GM18907 (cell line): ENCODE measurements around the gene POU6F1.
A peak's percentile ranks its signal among the peaks of the same experiment; 100 is the strongest.

Experiments used
- ATAC-seq: cut with Tn5 transposase; IDR thresholded peaks from one replicate; pipeline ENCODE4 v1.9.1; 2021; ENCODE audit warnings: mild to moderate bottlenecking, moderate library complexity; ENCODE audit not compliant: unreplicated experiment

POU6F1 gene

DNA sequence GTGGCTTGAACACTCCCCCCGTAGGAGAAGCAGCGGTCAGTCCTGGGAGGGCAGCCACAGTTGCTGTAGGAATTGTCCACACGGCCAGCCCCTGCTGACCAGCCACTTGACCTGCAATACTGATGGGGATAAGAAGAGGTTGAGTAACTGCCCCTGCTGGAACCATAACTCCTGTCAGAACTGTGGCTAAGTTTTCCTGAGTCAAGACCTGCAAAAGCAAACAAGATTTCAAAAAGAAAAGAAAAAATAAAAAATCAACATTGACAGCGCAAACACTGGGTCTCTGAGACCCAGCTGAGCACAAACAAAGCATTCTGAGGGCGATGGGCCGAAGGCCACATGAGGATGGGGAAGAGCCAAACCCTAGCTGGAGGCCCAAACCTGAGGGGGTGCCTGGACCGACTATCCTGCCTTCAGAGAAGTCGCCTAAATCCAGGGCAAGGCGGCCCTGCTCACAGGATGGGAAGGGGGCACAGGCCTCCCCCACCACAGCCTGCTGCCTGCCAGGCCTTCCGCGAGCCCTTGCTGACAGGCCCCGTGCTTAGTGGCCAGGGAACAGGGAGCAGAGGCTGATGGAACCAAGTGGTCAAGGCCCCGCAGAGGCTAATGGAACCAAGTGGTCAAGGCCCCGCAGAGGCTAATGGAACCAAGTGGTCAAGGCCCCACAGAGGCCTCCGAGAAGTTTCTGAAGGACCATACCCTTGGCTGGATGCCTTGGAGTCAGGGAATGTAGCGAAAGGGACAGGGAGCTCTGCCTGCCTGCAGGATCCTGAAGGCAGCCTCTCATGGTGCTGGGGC is 19.1 kb downstream of the POU6F1 start:
- ATAC-seq = no peak

DNA sequence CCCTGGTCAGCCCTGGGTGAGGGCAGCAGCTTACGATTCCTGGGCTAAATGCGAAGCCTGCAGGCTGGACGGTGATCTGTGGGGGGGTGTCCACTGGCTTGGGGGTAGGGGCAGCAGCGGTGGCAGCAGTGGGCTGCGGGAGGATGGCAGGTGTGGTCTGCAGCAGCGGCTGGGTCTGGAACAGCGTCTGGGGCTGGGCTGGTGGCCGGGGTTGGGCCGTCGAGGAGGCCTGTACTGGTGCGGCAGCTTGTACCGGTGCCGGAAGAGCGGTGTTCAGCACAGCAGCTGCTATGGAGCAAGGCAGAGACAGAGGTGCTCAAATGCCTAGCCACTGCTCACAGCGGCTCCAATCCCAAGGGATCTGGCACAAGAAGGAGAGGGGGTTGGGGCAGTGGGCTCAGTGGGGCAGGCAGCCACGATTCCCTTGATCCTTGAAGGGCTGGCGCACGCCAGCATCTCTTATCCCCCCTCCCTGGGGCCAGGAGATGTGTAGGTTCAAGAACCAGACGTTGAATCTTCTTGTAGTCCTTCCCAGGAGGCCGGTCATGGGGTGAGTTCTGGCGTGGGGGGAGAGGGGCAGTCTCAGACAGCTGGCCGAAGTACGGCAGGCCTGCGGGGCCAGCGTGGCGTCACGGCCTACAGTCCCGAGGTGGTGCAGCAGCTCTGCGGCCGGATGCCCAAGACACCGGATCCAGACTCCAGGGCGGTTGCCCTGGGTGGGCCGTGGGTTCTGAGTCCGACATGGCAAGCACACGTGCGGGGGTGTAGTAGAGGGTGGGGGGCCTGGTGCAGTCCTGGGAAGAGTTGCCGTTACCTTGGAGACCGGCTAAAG is 19.9 kb downstream of the POU6F1 start:
- no peak for ATAC-seq

DNA sequence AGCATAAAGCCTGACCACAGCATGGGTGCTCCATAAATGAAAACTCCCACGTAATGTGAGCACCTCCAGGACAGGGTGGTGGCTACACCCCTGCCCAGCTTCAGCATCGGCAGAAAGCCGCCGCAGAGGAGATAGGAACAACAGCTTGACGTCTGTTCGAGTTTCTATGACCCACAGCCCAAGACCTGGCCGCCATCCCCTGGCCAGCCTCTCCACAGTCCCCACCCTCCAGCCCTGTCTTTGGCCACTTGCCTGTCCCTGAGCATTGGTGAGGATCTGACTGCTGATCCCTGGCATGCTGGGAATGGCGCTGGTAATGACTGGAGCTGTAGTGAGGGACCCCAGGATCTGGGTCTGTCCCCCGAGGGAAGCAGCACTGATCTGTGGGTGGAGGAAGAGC is 21.3 kb downstream of the POU6F1 start:
- ATAC-seq = no peak

DNA sequence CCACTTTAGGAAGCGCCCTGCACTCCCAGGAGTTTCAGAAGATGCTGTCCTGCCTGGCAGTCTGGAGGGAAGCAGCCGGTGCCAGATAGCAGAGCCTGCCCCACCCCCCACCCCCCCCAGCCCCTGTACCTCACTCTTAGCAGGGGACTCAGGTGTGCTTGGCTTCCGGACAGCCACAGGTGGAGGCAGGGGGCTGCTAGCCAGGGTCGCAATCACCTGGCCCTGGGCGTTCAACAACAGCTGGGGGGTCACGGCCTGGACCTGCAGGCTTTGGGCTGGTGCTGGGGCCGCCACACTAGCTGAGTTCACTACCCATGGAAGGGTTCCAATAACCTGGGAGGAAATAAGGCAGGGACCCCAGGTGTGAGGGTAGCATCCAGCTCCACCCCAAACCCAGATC is 22.0 kb downstream of the POU6F1 start:
- no peak for ATAC-seq

DNA sequence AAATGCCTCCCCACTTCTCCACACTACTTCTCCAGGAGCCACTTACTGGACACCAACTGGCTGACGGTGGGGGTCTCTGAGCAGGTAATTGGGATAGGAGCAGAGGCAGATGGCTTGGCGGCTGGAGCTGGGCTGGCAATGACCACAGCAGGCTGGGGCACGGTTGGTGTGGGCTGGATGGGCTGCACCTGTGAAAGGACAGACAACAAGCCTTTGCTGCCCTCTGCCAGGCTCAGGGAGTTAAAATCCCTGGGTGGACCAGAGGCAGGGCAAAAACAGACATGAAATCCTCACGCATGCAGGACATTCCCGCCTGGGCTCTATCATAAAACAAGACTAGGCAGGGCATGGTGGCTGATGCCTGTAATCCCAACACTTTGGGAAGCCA is 25.6 kb downstream of the POU6F1 start:
- ATAC-seq = no peak

DNA sequence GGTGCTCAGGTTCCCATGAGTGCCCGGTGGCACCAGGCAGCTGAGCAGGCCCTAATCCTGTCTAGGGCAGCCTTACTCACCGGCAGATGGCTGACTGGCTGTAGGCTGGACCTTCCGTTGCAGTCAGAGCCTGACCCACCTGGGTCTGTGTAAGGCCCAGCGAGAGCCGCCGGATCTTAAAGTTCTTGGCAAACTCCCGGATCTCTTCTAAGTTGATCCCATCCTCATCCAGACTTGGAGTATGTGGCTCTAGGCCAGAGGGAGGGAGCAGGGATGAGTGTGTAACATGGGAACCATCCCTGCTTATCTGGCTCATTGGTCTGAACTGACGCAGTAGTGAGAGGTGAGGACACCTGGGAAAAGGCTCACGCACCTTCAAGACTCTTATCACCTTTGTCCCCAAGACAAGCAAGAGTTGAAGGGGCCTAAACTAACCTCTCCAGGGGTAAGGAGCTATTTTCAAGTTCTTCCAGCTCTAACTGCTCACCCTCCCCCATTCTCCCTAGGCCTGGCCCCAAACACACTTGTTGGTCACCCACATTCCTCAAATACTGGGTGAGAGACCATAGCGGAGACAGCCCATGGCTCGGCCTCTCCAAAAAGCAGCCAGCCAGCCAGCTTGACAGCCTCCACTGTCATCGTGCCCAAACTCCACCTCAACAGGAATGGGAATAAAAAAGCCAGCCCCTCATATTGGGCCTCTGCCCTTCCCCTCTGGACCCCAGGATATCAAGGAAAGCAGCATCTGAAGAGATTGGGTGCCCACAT is 26.2 kb downstream of the POU6F1 start:
- no peak for ATAC-seq

DNA sequence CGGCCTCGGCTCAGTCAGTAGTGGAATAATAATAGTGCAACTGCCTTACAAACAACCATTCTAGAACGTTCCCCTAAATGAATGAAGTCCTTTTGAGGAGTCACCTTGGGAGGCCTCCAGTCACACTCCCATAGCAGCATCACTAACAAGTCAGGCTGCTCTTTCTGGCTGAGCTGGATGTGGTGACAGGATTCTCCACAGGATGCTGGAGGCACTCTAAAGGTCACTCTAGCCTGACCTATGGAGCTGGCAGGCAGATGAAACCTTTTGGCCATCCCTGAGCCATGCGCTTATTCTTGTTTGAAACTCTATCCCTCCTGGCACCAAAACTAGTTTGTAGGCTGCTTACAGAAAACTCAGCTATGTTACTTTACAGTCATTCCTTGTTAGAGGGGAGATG is 27.0 kb downstream of the POU6F1 start:
- ATAC-seq = no peak

DNA sequence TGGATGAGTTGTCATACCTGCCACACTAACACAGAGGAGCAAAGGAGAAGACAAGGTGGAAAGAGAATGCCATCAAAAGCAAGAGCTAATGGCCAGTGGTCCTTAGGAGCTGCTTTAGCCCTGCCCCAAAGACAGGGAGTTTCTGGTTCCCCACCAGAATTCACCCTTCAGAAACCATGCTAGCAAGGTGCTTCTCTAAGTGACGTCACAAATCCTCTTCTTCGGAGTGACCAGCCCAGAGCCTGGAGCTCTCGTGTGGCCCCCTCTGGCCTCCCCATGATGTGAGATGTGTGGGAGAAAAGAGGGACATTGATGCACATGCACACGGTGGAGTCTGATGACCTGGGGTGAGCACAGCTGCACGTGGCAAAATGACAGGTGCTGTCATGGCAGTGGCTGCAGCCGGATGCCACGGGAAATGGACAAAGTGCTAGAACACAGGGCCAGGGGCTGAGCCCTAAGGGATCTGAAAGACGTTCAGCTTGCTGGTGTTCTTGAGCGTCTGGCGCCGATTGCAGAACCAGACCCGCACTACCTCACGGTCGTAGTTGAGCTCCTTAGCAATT is 28.0 kb downstream of the POU6F1 start:
- ATAC-seq = no peak

DNA sequence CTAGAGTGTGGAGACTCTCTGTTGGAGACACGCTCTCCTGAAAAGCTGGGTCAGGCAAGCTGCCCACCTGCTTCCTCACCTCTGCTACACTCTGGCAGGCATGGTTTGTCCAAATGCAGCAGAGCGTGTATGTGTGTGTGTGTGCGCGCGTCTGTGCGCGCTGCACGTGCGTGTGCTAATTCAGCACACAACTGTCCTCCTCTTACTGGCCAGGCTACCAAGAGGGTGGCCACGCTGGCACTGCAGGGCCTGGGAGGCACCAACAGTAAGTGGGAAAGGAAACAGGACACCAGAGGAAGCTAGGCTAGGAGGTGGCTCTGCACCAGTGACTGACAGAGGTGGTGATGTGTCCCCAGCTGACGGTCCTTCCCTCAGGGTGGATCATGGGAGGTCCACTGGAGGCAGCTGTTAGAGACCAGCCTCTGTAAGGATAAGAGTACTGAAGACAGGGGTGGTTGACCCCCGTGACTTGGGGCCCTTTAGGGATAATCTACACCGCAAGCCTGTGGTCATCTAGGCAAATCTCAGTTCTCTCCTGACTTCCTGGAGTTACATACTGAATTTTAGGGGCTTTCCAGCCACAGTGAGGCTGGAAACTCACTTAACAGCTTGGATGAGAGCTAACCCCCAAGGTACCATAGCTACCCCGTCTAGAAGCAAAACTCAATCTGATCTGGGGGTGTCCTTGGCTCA is 29.4 kb downstream of the POU6F1 start:
- peak; percentile 55 for ATAC-seq

DNA sequence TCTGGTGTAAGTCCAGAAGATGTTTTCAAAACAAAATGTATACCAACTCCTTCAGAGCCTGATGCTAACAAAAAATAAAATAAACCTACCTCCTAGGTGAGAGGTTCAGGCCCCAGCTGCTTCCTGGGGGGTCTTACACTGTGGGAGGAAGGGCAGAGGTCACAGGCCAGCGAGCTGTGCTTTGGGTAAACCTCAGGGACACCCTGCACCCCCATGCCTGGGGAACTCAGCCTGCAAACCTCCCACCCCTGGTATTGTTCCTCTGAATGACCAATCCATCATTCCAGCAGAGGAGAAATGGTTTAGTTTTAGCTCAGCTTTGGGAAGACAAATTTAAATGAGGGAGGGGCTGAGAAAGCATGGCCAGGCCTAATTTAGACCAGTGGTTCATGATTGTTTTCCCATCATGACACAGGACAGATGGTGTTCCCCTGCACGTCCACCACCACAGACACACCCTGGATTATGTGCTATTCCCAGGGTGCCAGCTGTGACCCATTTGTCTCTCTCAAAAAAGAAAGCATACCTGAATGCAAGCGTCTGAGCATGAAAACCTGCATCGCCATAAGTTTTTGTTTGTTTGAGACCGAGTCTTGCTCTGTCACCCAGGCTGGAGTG is 30.4 kb downstream of the POU6F1 start:
- no peak for ATAC-seq

DNA sequence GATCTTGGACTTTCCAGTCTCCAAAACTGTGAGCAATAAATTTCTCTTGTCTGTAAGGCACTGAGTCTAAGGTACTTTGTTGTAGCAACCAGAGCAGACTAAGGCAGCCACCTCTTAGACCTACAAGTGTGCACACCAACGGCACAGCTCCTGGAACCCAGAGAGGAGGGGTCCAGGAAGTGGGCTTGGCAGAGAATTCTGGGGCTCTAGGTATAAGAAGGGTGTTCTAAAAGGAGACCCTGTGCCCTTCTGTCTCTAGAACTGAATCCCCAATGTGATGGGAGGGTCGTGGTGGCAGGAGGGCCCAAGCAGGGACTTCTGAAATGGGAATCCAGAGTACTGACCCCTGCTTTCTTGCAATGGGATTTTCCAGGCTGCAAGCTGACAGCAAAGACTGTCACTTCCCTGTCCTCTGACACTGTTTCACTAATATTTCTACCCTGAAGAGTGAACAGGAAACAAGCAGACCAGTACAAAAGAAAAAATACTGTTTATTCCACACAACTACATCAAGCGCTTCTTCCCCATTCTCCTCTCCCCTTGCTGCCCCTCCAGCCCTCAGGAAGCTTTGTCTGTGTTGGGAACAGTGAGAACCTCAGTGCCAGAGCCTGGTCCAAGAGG is 31.3 kb downstream of the POU6F1 start:
- ATAC-seq = no peak

DNA sequence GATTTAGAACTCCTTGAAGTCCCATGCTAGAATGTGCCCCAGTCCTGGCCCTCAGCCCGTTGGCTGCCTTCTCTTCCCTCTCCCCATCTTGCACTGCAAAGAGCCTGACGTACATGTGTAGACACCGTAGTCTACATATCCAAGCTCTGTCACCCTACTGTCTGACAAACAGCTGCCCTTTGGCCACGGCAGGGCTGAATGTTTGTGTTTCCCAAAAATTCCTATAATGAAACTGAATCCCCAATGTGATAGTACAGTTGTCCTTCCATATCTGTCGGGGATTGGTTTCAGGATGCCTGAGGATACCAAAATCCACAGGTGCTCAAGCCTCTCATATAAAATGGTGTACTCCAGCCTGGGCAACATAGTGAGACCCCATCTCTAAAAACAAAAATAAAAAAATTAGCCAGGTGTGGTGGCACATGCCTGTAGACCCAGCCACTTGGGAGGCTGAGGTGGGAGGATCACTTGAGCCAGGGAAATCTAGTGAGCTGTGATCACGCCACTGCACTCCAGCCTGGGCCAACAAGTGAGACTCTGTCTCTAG is 32.6 kb downstream of the POU6F1 start:
- no peak for ATAC-seq

DNA sequence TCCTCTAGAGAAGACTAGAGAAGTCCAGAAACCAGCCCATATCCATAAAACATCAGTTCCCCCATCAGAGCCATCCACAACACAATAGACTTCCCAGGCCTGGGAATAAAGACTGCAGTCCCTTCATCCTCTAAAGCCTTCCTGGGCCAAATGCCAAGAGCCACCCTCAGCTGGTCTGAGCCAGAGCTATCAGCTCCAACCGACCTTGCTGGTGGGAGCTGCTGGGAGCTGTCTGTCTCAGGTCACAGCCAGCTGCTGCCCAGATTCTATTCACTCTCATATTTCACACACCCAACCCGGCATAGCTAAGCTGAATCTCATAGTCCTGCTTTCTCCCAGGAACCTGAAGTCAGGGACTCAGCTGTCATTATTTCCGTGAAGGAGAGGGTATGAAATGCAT is 34.0 kb downstream of the POU6F1 start:
- no peak for ATAC-seq

DNA sequence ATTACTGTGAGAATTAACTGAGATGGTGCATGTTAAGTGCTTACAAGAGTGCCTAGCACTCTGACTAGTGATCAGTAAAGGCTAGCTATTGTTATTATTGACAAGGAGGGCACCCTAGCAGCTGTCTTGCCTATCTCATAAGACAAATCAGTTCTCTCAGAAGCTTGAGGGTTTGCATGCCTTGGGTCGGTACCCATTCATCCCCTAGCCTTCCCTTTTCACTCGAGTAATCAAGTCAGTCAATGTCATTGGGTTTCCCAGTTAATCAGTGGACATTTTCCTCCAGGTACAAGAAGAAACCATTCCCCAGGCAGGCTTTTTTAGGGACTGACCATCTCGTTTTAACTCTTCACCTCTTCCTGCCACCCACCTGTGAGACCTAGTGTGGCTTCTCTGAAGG is 34.5 kb downstream of the POU6F1 start:
- no peak for ATAC-seq

DNA sequence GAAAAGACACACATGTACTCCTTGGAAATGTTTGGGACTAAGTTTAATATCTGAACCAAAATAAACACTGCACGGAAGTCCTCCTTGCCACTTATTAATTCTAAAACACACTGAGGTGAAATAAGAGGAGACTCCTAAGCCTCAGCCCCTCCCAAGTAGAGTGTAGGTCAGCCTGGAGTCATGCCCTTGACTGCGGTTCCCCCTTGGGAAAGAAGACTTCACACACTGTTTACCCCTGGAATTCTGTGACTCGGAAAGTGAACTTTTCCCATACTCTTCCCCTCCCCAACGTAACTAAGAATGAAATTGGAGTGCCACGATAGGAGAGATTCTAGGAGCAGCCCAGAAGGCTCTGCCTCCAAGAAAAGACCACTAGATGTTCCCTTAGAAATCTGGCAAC is 36.3 kb downstream of the POU6F1 start:
- ATAC-seq = no peak

DNA sequence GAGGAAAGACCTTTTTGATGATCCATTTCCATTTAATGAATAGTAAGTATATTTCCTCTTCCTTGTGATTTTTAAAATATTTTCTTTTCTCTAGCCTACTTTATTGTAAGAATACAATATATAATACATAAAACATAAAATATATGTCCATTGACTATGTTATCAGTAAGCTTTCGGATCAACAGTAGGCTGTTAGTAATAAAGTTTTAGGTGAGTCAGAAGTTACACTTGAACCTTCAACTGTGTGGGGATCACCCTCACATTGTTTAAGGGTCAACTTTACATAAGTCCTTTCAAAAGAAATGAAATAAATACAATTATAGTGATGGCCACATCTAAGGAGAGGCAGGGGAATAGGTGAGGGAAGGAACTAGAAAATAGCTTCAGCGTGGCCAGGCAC is 40.0 kb downstream of the POU6F1 start:
- ATAC-seq = no peak

DNA sequence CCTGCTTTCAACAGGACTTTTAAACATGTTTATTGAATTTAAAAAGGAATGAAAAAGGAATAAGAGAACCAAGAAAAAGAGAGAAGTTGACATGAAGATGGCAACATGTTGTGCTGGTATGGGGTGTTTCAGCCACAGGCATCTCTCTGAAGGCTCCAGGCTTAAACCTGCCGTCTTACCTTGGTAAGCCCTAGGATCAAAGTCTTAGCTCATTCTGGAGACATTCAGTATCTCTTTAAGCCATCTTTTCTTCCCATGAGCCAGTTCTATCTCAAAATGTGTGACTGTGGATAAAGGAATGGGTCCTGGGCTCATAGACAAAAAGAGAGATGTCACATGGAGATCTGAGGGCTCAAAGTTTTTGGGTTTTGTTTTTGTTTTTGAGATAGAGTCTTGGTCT is 43.4 kb downstream of the POU6F1 start:
- ATAC-seq = no peak

DNA sequence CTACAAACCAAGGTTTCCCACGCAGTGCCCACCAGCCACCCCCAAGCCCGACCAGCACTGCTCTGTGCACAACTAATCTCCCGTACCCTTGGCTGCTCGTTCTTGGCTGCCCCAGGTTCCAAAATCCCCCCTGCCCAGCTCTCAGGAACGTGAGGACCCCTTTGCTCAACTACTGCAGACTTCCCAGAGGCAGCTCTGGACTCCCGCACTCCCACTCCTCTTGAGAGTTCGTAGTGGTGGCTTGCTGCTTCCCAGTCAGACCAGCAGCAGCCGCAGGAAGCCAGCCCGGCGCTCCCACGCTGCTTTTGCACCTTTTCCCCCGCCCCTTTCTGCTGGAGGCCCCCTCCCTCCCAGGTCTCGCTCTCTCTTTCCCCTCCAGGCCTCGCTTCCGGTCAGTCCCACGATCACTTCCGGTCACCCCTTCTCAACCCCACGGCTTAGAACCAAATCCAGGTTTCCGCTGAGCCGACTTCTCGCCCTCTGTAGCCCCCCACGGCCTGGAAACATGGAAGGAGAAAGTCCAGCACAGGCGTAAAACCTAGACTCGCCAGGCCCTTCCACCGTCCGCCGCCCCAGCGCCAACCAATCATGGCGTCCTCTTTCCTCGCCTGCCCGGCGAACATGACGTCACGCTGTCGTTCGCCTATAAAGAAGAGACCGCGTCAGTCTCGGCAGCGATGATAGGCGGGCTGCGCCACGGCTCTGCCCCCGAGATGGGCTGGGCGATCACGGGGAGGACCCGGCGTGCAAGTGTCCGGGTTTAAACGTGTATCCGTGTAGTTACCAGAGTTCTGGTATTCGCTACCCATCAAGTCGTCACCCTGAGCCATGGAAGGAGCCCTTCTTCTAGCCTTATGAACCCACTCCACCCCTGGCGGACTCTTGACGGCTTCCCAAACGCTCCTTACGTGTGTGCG is 45.1 kb downstream of the POU6F1 start, which contains the start of gene TFCP2:
Gene TFCP2, minus strand, starts transcription at position 621 of the 917 bp plus-strand sequence. CDS start 713 bp downstream, outside the sequence.
- peak; percentile 92 for ATAC-seq
